Limb (tissue), 2 donors: ENCODE data around the gene FHL2.

Experiments
- DNase-seq, 2 donors: peaks; one replicate each; pipeline ENCODE4 v3.0.0-alpha.2; 2016; ENCODE audit errors: extremely low spot score in 2 of 2

The FHL2 gene

DNA sequence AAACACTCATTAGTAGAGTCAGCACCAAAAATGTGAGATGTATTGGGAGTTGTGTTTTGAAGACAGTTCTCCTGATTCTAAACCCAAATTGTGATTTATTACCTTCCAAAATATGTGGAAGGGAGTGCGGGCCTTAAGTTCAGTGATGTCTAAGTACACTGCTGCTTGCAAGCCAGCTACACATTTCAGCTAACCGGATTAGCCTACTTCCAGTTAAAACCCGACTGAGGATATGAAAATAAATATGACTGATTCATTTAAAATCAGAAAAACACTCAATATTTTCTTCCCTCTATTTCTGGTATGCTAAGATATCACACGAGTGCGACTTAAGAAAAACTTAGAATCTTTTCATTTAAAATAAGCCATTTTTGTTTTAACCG, 907 bp downstream of the FHL2 start:
- DNase-seq = no peak

DNA sequence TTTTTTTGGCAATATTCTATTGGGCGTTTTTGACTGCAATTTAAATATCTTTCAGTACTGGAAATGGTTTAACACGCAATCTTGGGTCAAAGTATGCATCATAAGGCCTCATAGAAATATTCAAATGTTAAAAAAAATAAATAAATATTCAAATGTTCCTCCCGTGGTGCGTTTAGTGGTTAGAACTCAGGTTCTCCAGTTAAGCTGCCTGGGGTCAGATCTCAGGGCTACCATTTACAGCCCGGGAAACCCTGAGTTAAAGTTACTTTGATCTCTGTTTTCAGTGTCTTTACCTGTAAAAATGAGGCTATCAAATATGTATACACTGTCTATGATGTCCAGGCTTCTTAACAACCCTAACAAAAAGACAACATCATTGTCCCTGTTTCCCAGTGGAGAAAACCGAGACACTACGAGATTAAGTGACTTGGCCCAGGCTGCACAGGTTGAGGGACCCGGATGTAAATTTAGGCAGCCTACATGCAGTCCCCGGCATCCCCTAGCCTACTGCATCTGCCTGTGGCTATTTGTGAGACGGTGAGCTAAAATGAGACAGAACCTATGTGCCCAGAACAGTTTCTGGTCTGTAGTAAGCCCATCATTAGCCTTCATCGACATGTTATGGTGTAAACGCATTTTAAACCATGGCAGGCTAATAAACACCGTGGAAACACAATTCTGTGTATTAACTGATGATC, 1.7 kb downstream of the FHL2 start:
- DNase-seq = no peak

DNA sequence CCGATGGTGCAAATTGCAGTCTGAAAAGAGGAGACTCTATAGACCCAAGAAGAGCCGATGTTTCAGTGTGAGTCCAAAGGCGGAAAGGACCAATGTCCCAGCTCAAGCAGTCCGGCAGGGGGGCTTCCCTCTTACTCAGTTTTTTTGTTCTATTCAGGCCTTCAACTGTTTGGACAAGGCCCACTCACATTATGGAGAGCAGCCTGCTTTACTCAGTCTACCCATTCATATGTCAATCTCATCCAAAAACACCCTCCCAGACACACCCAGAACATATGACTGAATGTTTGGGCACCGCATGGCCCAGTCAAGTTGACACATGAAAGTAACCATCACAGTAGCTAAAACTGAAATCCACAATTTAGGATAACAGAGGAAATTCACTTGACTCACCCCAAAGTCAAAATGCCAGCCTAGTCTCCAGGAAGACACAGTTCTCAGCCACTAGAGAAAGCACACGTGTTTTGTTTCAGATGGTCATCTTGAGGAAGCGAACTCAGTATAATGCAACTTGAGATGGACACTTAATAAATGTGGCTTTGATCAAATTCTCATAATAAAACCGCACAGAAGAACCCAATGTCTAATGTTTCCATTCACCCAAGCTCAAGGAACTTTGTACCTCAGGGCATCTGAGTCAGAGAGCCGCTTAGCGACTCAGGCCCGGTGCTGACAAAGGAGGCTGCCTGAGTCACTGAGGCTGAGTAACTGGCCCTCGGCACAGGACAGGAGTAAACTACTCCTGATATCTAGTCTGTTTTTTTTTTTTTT, 2.4 kb downstream of the FHL2 start:
- DNase-seq = no peak

DNA sequence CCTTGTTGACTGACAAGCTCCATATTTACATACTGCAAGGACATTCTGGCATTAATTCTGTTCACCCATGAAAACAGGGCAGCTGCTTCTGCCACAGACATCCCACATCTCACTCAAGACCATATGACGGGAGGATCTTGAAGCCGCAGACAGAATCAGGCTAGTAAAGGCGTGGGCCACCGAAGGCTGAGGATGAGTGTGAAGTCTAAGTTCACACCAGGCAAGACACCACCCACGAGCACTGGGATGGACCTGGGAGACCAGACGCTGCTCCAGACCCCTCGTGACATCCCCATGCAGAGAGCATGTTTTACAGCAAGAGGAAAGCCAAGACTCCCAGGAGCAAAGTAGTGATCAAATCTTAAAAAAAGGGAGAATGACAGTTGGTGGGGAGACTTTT, 3.2 kb downstream of the FHL2 start:
- DNase-seq = no peak

DNA sequence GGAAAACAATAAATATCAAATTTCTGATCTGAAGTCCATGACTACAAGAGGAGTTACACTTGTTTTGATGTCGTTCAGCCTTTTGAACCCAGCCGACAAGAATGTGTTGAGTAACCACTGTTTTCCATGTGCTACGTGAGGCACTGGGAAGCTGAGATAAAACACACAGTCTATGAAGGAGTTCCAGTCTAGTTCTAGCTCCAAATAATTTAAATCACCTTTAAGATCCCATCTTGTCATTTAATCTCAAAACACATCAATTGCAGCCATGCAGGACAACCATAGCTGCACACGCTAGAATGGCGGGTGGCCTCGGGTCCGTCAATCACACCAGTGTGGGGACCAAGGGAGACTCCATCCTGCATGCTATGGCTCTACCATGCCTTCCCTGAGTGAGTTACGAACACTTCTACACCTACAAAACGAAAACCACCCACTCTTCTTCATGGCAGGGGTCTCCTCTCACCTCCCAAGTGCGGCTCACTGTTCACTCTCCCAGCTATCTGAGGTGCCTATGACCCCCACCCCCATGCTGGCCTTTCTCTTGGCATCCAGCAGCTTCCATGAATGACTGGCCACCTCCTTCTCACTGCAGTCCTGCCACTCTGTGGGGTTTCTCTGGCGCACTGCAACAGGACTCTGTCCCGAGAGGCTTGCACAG, 3.8 kb downstream of the FHL2 start:
- no peak for DNase-seq

DNA sequence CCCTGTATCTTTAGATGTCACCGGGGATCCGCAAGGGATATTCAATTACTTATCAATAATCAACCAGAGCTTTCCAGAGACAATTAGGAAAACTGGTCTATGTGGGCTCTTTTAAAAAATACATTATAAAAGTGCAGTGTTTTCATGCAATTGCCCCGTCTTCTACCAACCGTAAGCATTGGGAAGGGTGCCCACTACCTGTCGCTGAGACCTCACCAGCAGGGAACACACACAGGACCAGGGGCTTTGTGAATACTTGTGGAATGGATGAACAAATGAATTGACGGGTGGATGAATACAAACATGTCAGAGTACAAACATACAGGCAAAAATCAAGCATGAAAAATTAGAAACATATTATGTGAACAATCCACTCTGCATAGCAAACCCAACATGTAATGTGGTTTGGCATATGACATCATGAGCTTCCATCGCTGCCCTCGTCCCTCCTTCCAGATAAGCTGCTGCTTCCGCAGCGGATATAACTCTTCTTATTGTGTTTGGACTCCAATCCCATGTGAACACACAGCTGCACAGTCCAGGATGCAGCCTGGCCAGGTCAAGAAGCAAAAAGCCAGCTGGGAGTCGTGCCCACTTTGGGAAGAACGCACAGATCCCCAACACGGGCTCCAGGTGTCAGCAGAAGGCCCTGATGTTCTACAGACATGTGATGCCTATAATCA, 5.3 kb downstream of the FHL2 start:
- DNase-seq = no peak

DNA sequence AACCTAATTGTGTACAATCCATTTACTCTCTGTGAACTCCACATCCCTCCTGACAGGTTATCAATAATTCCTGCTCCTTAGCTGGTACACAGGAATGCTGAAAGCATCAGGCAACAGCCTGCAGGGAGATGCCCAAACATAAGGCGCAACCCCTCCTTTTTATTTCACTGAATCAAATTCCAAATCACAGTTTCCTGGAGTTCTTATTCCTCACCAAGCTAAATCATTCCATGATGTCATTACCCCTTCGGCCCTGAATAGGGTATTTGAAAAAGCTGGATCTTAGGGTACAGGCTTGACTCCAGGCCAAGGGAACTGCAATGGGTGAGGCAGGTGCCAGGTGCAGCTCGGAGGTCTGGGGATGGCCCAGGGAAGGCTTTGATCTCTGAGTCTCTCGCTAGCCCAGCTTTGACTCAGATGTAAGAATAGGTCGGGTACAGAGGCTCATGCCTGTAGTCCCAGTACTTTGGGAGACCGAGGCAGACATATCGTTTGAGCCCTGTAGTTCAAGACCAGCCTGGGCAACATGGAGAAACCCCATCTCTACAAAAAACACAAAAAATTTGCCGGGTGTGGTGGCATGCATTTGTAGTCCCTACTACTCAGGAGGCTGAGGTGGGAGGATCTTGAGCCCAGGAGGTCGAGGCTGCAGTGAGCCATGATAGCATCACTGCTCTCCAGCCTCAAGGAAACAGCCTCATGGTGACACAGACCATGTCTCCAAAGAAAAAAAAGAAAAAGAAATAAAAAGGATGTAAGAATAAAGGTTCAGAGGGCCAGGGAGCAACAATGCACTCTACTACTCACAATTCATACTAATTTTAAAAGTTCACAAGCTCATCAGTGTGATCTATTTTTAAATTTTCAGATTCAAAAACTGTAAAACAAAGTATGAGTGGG, 6.8 kb downstream of the FHL2 start:
- DNase-seq = no peak

DNA sequence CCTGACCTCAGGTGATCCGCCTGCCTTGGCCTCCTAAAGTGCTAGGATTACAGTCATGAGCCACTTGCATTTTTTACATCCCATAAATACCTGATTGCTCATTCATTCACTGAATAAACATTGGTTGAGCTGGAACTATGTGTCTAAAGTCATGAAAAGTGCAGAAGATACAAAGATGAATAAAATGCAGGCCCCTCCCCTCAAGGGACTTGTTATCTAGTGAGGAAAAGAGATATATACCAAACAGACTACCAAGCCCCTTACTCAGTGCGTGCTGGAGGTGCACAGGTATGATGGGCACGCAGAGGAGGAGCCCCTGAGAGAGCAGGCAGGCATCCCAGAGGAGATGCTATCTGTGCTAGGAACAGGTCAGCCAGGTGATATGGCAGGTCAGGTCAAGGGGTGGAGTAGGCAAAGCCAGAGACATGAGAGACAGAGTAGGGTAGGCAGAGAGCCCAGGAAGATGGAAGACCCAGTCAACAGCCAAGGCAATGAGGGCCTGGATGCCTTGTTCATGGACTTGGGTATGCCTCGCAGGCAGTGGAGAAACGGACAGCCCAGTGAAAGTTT, 7.7 kb downstream of the FHL2 start:
- no peak for DNase-seq

DNA sequence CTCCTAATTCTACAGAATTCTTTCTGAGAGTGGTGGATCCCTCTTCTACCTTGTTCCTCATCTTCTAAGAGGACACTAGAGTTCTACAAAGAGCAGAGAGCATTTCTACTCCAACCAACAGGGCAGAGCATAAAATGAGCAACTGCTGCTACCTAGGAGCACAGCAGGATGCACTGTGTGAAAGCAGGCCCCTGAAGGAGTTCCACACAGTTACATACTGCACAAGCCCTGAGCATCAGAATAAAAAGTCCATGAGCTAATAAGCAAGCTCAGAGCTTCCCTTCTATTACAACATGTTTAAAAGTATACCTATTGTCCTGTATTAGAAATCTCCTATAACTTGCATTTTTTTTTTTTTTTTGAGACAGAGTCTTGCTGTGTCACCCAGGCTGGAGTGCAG, 8.4 kb downstream of the FHL2 start:
- DNase-seq = no peak

DNA sequence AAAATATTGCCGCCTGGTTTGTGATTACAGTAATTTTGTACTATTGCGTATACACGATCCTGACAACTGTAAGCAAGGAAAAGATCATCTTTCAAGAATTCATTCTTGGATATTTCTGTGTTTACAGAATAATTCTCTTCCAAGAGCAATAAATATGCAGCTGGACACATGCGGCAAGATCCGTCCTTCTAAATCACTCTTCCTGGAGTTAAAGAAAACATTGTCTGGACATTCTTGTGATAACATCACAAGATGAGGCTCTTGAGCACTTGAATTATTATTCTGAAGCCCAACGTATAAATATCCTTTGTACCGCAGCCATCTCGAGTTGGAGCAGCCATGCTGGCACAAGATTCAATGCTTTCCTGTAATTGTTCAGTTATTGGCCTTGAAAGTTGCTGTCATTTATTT, 9.9 kb downstream of the FHL2 start:
- peak in 1 of 2 donors; percentile 57 for DNase-seq

DNA sequence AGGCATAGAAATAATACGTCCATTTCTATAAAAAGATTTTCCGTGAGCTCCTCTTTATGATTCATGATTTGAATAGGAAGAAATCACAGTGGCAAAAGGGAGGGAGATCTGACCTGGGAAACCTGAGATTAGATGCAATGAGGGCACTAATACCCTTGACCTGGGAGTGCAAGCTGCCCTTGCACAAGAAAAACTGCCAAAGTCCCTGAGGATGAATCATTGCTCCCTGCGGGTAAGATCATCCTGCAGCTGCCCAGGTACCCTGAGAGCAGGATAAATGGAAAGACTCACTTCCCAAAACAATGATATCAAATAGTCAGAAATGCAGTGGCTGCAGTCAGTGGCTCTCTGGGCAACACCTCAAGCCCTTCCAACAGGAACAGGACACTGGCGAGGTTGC, 11.6 kb downstream of the FHL2 start:
- DNase-seq = no peak

DNA sequence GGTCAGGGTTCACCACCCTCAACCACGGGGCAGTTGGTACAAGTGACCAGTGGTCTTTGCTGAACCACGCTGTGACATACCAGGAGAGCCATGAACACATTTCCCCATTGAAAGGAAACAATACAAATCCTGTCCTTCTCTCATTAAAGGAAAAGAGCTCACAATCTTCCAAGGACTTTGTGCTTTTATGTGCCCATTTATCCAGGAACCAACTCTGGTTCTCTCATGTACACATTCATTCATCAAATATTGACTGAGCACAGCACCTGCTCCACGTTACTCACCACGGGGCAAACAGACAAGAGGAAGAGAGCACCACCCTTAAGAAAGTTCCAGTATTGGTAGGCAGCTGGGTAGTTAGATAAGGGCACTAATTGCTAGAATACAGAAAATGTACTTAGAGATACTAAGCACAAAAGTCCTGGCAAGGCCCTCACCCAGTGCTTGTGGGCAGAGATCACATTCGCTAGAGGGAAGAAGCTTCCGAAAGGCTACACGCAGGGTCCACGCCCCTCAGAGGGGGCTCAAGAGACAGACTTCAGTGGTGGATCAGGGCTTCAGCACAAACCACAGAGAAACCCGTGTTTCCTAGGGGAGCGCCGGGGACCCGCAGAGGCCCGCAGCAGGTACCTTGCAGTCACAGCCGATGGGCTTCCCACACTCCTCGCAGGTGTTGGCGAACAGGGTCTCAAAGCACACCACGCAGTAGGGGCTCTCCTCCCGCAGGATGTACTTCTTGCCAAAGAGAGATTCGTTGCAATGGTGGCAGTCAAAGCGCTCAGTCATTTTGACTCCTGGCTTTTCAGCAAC, 12.9 kb downstream of the FHL2 start:
- DNase-seq = no peak

DNA sequence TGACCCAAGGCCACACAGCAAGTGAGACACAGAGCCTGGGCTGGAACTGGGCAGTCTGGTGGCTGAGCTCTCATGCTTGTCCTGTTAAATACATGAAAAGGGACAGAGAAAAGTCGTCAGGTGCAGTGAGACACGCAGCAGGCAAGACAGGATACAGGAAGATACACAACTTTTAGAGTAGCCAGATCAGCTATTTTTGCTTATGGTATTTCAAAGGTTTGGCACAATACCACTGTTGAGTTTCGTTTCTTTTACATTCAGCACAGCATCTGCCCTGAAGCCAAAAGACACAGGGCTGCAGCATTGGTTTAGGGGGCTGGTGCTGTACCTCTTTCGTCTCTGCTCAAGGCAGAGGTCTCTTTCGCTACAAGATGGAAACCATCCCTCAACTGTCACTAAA, 14.0 kb downstream of the FHL2 start:
- no peak for DNase-seq

DNA sequence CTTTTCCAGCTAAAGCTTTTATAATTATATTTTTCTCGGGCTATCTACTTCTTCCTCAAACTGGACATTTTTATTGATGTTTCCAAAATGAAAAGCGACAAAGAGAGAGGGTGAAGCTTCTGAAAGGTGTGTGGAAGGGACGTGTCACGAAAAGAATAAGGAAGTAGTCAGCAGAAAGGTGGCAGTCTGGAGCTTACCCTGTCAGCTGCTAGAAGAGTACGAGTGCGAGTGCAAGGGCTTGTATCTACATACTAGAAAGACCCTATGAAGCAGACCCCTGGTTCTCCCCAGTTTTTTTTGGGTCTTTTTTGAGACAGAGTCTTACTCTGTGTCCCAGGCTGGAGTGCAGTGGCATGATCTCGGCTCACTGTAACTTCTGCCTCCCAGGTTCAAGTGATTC, 14.6 kb downstream of the FHL2 start:
- no peak for DNase-seq

DNA sequence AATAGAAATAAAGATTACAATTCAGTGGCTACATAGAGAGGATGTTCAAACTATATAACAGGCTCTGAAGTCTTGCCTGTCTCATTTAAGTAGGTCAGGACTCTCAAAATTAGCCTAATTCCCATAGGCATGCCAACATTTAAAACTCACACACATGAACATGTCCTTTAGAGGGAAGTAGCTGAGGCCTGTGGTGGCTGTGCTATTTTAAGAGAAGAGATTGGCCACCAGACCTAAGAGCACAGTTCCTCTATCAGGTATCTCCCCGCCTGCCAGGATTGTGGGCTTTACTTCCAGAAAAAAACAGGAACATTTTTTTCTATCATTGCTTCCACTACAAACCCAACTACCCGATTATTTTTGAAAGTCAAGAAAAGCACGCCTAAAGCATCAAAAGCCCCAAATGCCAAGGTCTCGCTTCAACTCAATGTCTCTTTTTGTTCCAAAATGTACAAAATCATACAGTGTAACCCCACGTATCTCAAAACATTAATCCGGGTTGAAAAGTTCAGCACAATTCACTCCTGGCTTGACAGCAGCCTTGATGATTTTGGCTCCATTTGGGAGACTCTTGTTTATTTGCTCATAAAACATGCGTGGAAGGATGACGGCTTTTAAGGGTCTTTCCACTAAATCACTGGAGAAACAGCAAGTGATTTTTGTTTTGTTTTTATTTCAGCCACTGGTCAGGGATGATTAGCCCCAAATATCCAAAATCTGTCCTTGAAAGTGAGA, 15.3 kb downstream of the FHL2 start:
- DNase-seq = no peak

DNA sequence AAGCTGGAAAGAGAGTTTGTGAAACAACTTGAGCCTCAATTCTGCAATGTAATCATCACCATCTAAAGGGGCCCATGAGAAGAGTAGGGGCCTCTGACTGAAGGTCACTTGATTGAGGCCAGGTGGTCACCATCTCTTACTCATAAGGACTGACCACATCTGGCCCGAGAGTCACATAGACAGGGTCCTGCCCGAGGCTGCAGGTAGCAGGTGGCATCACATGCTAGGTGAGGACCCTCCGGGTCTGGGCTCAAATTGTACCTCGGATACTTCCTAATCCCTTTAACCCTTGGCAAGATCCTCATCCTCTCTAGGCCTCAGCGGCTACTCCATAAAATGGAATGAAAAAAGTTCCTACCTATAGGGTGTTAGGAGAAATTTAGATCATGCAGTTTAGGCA, 16.7 kb downstream of the FHL2 start:
- DNase-seq = no peak

DNA sequence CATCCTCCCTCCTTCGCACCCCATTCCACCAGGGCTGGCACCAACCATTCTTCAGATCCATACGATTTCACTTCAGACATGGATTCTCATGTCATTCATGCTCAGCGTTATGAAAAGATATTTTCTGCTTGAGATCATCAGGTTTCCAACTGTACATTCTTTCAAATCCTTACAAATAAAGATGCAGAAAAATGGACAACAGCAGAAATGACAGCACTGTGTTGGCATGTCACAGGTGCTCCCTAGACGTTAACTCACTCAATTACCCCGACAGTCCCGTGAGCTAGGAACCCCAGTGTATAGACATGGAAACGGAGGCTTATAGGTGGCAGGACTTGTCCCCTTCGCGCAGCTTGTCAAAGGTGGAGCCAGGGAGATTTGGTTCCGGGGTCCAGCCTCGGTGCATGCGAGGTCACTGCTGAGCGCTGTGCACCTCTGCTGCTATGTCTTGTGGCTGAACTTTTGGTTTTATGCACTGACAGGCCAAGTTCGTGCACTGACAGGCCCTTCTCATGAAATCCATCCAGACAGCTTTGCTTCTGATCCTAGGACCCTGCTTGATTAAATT, 17.7 kb downstream of the FHL2 start:
- no peak for DNase-seq

DNA sequence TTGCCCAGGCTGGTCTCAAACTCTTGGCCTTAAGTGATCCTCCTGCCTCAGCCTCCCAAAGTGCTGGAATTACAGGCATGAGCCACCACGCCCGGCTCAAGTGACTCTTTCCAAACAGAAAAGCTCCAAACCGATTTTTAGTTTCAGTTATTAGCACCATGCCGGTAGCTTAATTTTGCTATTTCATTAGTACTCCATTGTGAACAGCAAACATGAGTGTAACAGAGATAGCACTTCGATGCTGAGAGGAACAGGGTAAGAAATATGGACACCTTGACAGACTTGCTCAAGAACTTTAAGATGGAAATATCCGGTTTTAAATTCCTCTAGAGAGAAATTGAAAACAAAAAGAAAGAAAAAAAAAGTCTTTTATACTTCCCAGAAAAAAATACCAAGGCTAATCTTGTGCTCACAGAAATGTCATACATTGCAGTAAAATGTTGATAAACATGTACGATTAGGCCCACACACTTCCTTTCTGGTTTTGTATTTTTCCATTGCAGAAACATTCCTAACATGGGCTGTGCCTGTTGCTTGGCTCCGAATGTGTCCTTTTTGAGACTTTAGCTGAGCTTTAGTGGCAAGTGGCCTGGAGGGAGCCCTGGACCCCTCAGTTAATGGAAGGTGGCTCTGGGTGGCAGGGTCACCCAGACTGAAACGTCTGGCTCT, 18.3 kb downstream of the FHL2 start:
- no peak for DNase-seq
